ENCODE results near the gene HOXD9. TPM values are rescaled to one million over a fixed set of nuclear protein-coding genes. Genes with fewer than 3 reads are reported as not detected.

The HOXD9 gene
- total and polyA plus RNA-seq, 2 donors (not counting 3 experiments of a cell fraction or from before 2014, with no cell fraction given): 1.9 to 3.5 TPM

GRCh38 chr2:176115883-176116813 is 6.4 kb upstream of the HOXD9 start, which contains the start of gene HOXD10:
Gene HOXD10 (plus strand): TSS chr2:176116778. CDS start chr2:176116834, 56 bp downstream.
- Histone ChIP-seq H3K27me3 (ENCODE audit: control insufficient read depth in 2 of 2, insufficient read depth in 2 of 2, low read length in 2 of 2) (peaks cover 86 to 98% of the 10 kb centered on the region in 2 experiments), H3K9ac (replicated peaks; ENCODE audit: extremely low read depth, insufficient read depth, low read length) (no peak within 1 kb of the TSS), H4K20me1 (replicated peaks; ENCODE audit: control insufficient read depth, extremely low read depth, insufficient read depth, low read length) (no peaks in the 10 kb centered on the region), H3K27ac (ENCODE audit: insufficient read depth, low read depth, low read length) (no peak within 1 kb of the TSS), H3K4me1 (ENCODE audit: control insufficient read depth, extremely low read depth, insufficient read depth, low read length) (peaks cover 4% of the 10 kb centered on the region), H3K79me2 (ENCODE audit: control insufficient read depth, insufficient read depth, low read length) (no peaks in the 10 kb centered on the region), H3K9me3 (replicated peaks; ENCODE audit: control insufficient read depth, insufficient read depth, low read length) (no peaks in the 10 kb centered on the region), H3K4me2 (ENCODE audit: insufficient read depth, low read length) (peak within 1 kb of the TSS; percentile 59), H2AFZ (ENCODE audit: low read depth, low read length) (peak within 1 kb of the TSS; percentile 58), H3K4me3 (replicated peaks in 1 of 3; ENCODE audit: insufficient read depth in 1 of 3, low read depth in 1 of 3, low read length in 3 of 3) (peak within 1 kb of the TSS in 1 of 3 experiments; percentile 10), H3K36me3 (ENCODE audit: control insufficient read depth in 2 of 2, extremely low read depth in 1 of 2, insufficient read depth in 2 of 2, low read length in 2 of 2) (no peaks in the 10 kb centered on the region), H3K9me1 (replicated peaks; ENCODE audit: control insufficient read depth, extremely low read depth, insufficient read depth, low read length) (no peaks in the 10 kb centered on the region)
- FAIRE-seq (peak; percentile 79), DNase-seq (ENCODE audit: low read depth, low spot score) (peak; percentile 78)
- ChIA-PET CTCF (interaction anchor here (1.2 to 2.2 kb wide), 10 partner anchors 11 to 1046 kb away, joined by 4 to 16 read pairs (median 6); no protein-coding TSS in a partner anchor), POLR2A (no interaction called here)
- BruUV-seq (replicated peaks): no TSS peak
- TF ChIP-seq MAX (IDR thresholded peaks at IDR 0.05; ENCODE audit: insufficient read depth, insufficient read length): peak; percentile 93
- peak; percentile 62 for TF ChIP-seq EZH2 (IDR thresholded peaks at IDR 0.05; ENCODE audit: borderline replicate concordance, low read depth, low read length, severe bottlenecking)
- peak; percentile 59 to 78 for TF ChIP-seq CTCF (IDR thresholded peaks at IDR 0.05; ENCODE audit: extremely low read depth in 1 of 2, insufficient read depth in 1 of 2, low read depth in 1 of 2, low read length in 2 of 2)
- TF ChIP-seq MYC (IDR thresholded peaks at IDR 0.05; ENCODE audit: low read depth, low read length): no peak
- TF ChIP-seq POLR2AphosphoS5 (IDR thresholded peaks at IDR 0.05; ENCODE audit: insufficient read depth, low read depth, low read length): no peak
- no peak for TF ChIP-seq FOS (IDR thresholded peaks at IDR 0.05; ENCODE audit: borderline replicate concordance, insufficient read depth, low read length)
- intact Hi-C loops (cut with micrococcal nuclease) (loop anchor here (1.0 kb wide), 2 partner anchors 536 to 698 kb away; no protein-coding TSS in a partner anchor), dilution Hi-C loops (cut with MboI; ENCODE audit: extremely low pct_ligation_motif_present, low sequenced_read_pairs) (no loop called here)

All from endothelial cell of umbilical vein (primary cell).